Tibial nerve (tissue), 3 donors: ENCODE results near the gene LAD1.

Experiments
- POLR2A ChIP-seq, 2 donors: fragments of 450-650 bp; IDR thresholded peaks; one replicate each; pipeline ENCODE4 v1.6.1; 2017; ENCODE audit warnings: antibody characterized with exemption in 2 of 2, mild to moderate bottlenecking in 2 of 2, moderate library complexity in 2 of 2
- TF ChIP-seq, protein P1 (sequence below), 5 experiments: fragments of 200-600 bp in 3 of 5; fragments of 450-650 bp in 2 of 5; sonication (generic) in 3 of 5; IDR thresholded peaks; one replicate each; pipeline ENCODE4 v1.5.1; 2016 to 2019; ENCODE audit warnings: antibody characterized with exemption in 5 of 5, mild to moderate bottlenecking in 3 of 5, moderate library complexity in 2 of 5

DNA sequence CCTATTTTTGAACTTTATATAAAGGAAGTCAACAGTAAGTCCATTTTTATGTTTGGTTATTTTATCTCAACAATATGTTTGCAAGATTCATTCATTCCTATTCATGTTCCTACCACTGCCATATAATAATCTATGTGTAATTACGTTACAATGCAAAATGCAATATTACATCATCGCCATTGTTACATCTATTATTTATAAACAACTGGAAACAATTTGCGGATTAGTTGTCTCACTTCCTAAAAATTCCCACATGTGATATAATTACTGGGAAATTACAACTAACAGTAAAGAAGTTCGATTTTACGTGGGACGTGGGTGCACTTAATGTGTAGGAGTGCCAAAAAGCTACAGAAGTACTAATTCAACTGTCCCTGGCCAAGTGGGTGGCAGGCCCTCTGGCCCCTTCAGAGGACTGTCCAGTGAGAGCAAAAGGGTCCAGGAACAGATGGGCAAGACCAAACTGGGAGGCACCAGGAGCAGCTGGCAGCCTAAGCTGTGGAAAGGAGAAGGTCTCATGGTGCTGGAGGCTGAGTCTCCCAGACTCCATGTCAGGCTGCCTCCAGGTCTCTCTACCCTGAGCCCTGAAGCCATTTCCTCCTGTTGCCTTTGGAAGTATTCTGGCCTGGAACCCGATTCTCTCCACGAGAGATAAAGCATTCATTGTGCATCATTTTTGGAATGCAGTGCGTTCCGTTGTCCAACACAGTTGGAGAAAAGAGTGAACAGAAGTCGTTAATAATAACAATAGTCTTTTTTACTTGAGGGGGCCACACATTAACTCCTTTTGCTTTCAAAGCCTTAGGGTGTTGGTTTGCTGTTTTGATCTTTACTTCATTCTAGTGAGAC lies 64.6 kb downstream of the LAD1 start:
- TF ChIP-seq POLR2A (IDR thresholded peaks at IDR 0.05): no peak
- TF ChIP-seq, protein P1, sequence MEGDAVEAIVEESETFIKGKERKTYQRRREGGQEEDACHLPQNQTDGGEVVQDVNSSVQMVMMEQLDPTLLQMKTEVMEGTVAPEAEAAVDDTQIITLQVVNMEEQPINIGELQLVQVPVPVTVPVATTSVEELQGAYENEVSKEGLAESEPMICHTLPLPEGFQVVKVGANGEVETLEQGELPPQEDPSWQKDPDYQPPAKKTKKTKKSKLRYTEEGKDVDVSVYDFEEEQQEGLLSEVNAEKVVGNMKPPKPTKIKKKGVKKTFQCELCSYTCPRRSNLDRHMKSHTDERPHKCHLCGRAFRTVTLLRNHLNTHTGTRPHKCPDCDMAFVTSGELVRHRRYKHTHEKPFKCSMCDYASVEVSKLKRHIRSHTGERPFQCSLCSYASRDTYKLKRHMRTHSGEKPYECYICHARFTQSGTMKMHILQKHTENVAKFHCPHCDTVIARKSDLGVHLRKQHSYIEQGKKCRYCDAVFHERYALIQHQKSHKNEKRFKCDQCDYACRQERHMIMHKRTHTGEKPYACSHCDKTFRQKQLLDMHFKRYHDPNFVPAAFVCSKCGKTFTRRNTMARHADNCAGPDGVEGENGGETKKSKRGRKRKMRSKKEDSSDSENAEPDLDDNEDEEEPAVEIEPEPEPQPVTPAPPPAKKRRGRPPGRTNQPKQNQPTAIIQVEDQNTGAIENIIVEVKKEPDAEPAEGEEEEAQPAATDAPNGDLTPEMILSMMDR (IDR thresholded peaks at IDR 0.05): no peak
